VCaP (cell line): ENCODE data around the gene SOX1.

Source experiments
- H3K27ac ChIP-seq: fragments of 450-650 bp; 2 replicates; pipeline ENCODE4 v1.5.1; 2017
- CTCF ChIP-seq: fragments of 450-650 bp; conservative IDR thresholded peaks from 2 replicates; pipeline ENCODE4 v1.5.1; 2017; ENCODE audit warnings: mild to moderate bottlenecking, moderate library complexity

The SOX1 gene

GRCh38 chr13:112063807-112064206, 3.1 kb upstream of the SOX1 start:
- H3K27ac ChIP-seq = no peak overlapping the region
- no peak for TF ChIP-seq CTCF

- no peak for TF ChIP-seq CTCF
- H3K27ac ChIP-seq = no peak overlapping the region
These were observed 2.7 kb upstream of the SOX1 start for GRCh38 chr13:112064222-112064621.

- H3K27ac ChIP-seq = no peak overlapping the region
- no peak for TF ChIP-seq CTCF
These were observed 1.5 kb upstream of the SOX1 start for GRCh38 chr13:112065521-112065866.

- 0 out of 2 replicates have a peak, but pooled peaks have one; percentile 21 for TF ChIP-seq CTCF
- no peak overlapping the region for H3K27ac ChIP-seq
These were observed 904 bp upstream of the SOX1 start for GRCh38 chr13:112065867-112066623.

- TF ChIP-seq CTCF = no peak
- no peak overlapping the region for H3K27ac ChIP-seq
These were observed 335 bp upstream of the SOX1 start for GRCh38 chr13:112066624-112067004.

- no peak for TF ChIP-seq CTCF
- H3K27ac ChIP-seq = no peak overlapping the region
These were observed 1.1 kb downstream of the SOX1 start for GRCh38 chr13:112067871-112068539.

- no peak for TF ChIP-seq CTCF
- no peak overlapping the region for H3K27ac ChIP-seq
These were observed 1.7 kb downstream of the SOX1 start for GRCh38 chr13:112068540-112069060.
